ENCODE results near the gene CYP11A1. TPM values are rescaled to one million over a fixed set of nuclear protein-coding genes. Genes with fewer than 3 reads are reported as not detected.

CYP11A1 gene
- not detected for total RNA-seq (ENCODE audit: unreplicated experiment)
- long read RNA-seq = 0 reads

DNA sequence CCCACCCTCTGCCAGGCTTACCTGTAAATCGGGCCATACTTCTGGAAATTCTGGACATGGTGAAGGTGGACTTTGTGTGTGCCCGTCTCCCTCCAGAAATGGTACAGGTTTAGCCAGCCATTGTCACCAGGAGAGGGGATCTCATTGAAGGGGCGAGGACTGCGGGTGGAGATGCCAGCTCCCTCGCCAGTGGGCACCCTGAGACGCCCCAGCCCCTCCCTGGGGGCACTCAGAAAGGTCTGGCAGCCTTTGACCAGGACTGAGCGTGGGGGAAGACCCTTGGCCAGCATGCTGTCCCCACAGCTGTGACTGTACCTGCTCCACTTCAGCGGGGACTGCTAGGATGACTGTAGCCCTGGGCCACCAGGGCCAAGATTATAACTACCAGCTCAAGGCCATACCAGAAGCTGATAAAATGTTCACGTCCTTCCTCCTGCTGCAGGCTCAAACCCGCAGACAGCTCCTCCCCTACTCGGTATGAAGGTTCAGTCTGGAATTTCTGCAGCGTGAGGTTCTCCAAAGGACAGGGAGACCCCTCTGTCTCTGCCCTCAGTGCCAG, at the start of gene CYP11A1:
TSS of gene CYP11A1 (minus strand) at position 351 of the 559 bp plus-strand sequence. CDS start at position 290, 61 bp downstream.
- H3K4me3 Mint-ChIP-seq (ENCODE audit: unreplicated experiment) = no peak within 1 kb of the TSS
- H3K27ac Mint-ChIP-seq (ENCODE audit: unreplicated experiment) = no peak within 1 kb of the TSS
- peaks cover 7% of the 10 kb centered on the region for H3K27me3 Mint-ChIP-seq (ENCODE audit: unreplicated experiment)
- TF ChIP-seq, protein P1, sequence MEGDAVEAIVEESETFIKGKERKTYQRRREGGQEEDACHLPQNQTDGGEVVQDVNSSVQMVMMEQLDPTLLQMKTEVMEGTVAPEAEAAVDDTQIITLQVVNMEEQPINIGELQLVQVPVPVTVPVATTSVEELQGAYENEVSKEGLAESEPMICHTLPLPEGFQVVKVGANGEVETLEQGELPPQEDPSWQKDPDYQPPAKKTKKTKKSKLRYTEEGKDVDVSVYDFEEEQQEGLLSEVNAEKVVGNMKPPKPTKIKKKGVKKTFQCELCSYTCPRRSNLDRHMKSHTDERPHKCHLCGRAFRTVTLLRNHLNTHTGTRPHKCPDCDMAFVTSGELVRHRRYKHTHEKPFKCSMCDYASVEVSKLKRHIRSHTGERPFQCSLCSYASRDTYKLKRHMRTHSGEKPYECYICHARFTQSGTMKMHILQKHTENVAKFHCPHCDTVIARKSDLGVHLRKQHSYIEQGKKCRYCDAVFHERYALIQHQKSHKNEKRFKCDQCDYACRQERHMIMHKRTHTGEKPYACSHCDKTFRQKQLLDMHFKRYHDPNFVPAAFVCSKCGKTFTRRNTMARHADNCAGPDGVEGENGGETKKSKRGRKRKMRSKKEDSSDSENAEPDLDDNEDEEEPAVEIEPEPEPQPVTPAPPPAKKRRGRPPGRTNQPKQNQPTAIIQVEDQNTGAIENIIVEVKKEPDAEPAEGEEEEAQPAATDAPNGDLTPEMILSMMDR (IDR thresholded peaks at IDR 0.05; ENCODE audit: partially characterized antibody, unreplicated experiment) = no peak
- H3K9me3 Mint-ChIP-seq (ENCODE audit: unreplicated experiment) = no peaks in the 10 kb centered on the region
- no peak for DNase-seq
- H3K36me3 Mint-ChIP-seq (ENCODE audit: unreplicated experiment) = no peaks in the 10 kb centered on the region
- peaks cover 5% of the 10 kb centered on the region for H3K4me1 Mint-ChIP-seq (ENCODE audit: low read depth, unreplicated experiment)

DNA sequence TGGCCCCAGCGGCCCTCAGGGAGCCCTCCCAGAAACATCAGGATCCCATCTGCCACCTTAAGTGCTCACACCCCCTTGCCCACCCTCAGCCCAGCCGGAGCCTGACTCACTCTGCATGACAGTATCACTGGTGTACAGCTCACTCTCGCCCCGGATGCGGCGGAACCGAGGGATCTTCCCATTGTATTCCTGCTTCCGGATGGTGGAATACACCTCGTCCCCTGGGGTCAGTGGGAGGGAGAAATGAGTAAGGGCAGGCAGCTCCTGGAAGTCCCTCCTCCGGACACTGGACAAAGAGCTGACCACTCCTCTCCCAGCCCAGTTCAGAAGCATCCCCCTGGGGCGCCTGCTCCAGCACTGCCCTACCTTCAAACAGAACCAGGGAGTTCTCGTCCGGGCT, 49.8 kb upstream of the CYP11A1 start:
- Mint-ChIP-seq H3K4me3 (ENCODE audit: unreplicated experiment) (peak overlapping the region; percentile 57), H3K4me1 (ENCODE audit: low read depth, unreplicated experiment) (peaks cover 40% of the 10 kb centered on the region), H3K9me3 (ENCODE audit: unreplicated experiment) (peaks cover 6% of the 10 kb centered on the region), H3K27ac (ENCODE audit: unreplicated experiment) (peak overlapping the region; percentile 83), H3K27me3 (ENCODE audit: unreplicated experiment) (peaks cover 6% of the 10 kb centered on the region), H3K36me3 (ENCODE audit: unreplicated experiment) (no peaks in the 10 kb centered on the region)
- TF ChIP-seq, protein P1 (IDR thresholded peaks at IDR 0.05; ENCODE audit: partially characterized antibody, unreplicated experiment) = no peak
- DNase-seq = peak; percentile 69

DNA sequence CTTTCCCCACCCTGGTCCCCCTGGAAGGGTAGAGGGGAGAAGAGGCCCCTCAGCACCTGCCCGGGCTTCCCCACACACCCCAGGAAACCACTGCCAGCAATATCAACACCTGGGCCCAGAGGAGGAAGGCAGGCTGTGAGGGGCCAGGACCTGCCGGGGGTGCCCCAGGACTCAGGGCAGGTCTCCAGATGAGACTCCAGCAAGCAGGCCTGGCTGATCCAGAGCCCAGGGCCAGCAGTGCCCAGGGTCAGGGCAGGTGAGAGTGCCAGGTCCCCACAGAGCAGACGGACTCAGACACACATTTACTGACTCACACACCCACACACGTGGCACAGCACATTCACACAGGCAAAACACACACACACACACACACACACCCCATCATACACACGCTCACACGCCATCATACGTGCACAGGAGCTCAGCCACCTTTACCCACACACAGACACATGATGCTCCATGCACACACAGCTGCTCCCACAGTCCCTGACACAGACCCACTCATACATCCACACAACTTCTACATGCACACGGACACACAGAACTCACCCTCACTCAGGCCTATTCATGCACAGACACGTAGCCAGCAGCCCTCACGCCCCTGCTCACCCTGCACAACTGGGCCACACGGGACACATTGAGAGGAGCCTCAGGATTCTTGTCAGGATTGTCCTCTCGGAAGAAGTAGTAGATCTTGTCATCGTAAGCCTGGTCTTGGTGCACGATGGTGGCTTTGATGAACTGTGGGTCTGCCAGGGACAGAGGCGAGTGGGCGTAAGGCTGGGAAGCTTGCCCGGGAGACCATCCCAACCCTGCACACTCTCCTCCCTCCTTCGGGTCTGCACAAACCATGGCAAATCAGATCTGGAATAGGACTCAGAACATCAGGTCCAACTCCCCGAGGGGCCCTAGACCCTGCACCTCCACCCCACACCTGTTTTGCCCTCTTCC, 48.8 kb upstream of the CYP11A1 start:
- Mint-ChIP-seq H3K9me3 (ENCODE audit: unreplicated experiment) (peaks cover 4% of the 10 kb centered on the region), H3K27ac (ENCODE audit: unreplicated experiment) (peak overlapping the region; percentile 83), H3K36me3 (ENCODE audit: unreplicated experiment) (no peaks in the 10 kb centered on the region), H3K27me3 (ENCODE audit: unreplicated experiment) (peaks cover 6% of the 10 kb centered on the region), H3K4me3 (ENCODE audit: unreplicated experiment) (peak overlapping the region; percentile 4), H3K4me1 (ENCODE audit: low read depth, unreplicated experiment) (peaks cover 33% of the 10 kb centered on the region)
- TF ChIP-seq, protein P1 (IDR thresholded peaks at IDR 0.05; ENCODE audit: partially characterized antibody, unreplicated experiment) = no peak
- no peak for DNase-seq

DNA sequence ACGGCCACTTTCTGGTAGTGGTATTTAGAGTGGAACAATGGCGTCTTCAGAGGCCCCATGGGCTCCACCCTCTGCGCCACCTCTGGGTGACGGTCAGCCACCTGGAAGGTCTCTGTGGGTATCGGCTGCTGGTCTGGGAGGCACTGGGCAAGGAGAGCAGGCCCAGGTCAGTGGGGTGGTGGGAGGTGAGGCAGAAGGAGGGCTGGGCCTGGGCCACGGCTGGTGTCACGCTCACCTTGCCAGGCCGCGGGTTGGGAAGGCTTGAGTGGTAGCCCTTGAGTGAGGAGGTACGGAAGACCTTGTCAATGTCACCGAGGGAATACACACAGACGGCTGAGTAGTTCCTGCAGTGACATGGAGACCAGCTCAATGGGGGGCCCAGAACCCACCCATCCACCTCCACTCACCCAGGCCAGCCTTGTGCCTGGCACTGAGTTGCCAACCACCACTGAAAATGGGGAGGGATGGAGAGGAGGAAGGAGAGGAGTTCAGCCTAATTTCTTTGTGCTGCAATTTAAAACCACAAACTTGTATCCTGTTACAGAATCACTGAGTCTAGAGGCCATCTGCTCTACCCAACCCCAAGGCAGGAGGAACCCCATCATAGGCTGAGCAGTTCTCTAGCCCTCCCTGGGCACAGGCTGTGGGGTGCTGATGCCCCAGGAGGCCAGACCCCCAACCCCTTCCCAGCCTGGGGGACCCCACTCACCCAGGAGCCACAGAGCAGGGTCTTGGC, 47.3 kb upstream of the CYP11A1 start:
- Mint-ChIP-seq H3K27me3 (ENCODE audit: unreplicated experiment) (peaks cover 3% of the 10 kb centered on the region), H3K4me1 (ENCODE audit: low read depth, unreplicated experiment) (peaks cover 21% of the 10 kb centered on the region), H3K9me3 (ENCODE audit: unreplicated experiment) (no peaks in the 10 kb centered on the region), H3K36me3 (ENCODE audit: unreplicated experiment) (no peaks in the 10 kb centered on the region), H3K4me3 (ENCODE audit: unreplicated experiment) (no peak overlapping the region), H3K27ac (ENCODE audit: unreplicated experiment) (no peak overlapping the region)
- no peak for DNase-seq
- TF ChIP-seq, protein P1 (IDR thresholded peaks at IDR 0.05; ENCODE audit: partially characterized antibody, unreplicated experiment) = no peak
